Mammary microvascular endothelial cell (primary cell): Measurements from ENCODE around the gene DDX25. TPM values are rescaled to one million over a fixed set of nuclear protein-coding genes. Genes with fewer than 3 reads are reported as not detected.

Experiments used
- total RNA-seq: library from RNA; depleted of rRNA; stranded (reverse); fragments of >200 nt; gene quantifications from 2 replicates; pipeline ENCODE4 v1.2.3, GENCODE V29; 2015

The DDX25 gene
- total RNA-seq = not detected in 2 replicates

GRCh38 chr11:125903711-125904659 is at the start of gene DDX25:
Gene DDX25, plus strand, starts transcription at chr11:125904508. Its CDS starts 10 bp downstream, at chr11:125904518.

GRCh38 chr11:125887373-125888324 is 16.7 kb upstream of the DDX25 start, which contains the start of gene HYLS1:
Gene HYLS1, plus strand, starts transcription at chr11:125887668. Its CDS starts 11,701 bp downstream, at chr11:125899369.

DNA sequence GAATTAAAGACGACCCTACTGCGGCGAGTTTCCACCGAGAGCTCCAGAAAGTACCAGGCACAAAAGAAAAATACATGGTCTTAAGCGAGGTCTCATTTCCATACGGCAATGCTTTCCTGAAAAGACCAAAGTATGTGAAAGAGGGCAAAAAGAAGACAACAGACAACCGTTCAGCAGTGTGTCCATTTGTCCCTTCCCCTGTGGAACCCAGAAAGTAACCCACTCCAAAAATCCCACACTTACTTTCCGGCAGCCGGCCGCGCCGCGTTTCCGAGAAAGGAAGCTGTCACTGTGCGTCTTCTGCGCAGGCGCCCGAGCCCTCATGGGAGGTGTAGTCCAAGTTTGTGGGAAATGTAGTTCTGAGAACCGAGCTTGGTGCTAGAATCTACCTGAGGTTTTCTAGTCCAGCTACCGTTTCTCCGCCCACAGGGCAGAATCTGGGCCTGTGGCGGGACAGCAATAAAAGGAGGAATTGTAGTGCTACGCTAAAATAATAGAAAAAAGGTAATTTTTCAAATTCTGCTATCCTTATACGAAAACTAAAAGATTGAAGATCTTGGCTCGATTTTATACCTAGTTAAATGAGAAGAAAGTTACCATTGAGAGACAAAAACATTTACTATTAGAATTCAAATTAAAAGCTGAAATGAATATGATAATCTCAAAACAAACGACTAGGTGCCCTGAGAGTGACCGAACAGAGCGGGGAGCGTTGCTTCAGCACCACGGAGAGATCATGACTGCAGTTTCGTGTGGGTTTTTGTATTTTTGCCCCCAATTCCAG is 1.2 kb upstream of the DDX25 start, which contains the start of gene PUS3:
Gene PUS3 (minus strand): TSS at position 280 of the 784 bp plus-strand sequence. CDS start 6,922 bp downstream, outside the sequence.

GRCh38 chr11:125945797-125946520 is 41.7 kb downstream of the DDX25 start, which contains the start of gene VSIG10L2:
Gene VSIG10L2, plus strand, starts transcription at chr11:125946044. Its CDS starts 12 bp downstream, at chr11:125946056.

Other genes starting within 250 kb of the DDX25 start
- gene ACRV1, start 223.7 kb upstream of the DDX25 start, total RNA-seq = not detected in 2 replicates
- not detected in 2 replicates for gene PATE1, start 158.2 kb upstream of the DDX25 start, total RNA-seq
- 1.3 TPM in 1 of 2 replicates, not detected in the other for gene PATE2, start 125.7 kb upstream of the DDX25 start, total RNA-seq
- gene PATE3, start 116.4 kb upstream of the DDX25 start, total RNA-seq = not detected in 2 replicates
- gene PATE4, start 71.2 kb upstream of the DDX25 start, total RNA-seq = not detected in 2 replicates
- gene HYLS1, start 16.8 kb upstream of the DDX25 start, total RNA-seq = 10.3 and 11.2 TPM in 2 replicates
- gene PUS3, start 1.3 kb upstream of the DDX25 start, total RNA-seq = 7.0 and 9.3 TPM in 2 replicates
- not detected in 2 replicates for gene VSIG10L2, start 41.5 kb downstream of the DDX25 start, total RNA-seq
- 0.67 and 1.7 TPM in 2 replicates for gene CDON, start 158.4 kb downstream of the DDX25 start, total RNA-seq